Uterus (tissue), 2 donors: Measurements from ENCODE around the gene PROM1.

ENCODE experiments used
- CTCF ChIP-seq, 4 experiments: fragments of 200-600 bp in 2 of 4; fragments of 450-650 bp in 2 of 4; sonication (generic) in 2 of 4; IDR thresholded peaks; one replicate each; pipeline ENCODE4 v1.5.1; 2016 to 2019; ENCODE audit warnings: antibody characterized with exemption in 4 of 4, mild to moderate bottlenecking in 2 of 4, moderate library complexity in 1 of 4
- POLR2A ChIP-seq, 2 donors: fragments of 450-650 bp; IDR thresholded peaks; one replicate each; pipeline ENCODE4 v1.6.1; 2016; ENCODE audit warnings: antibody characterized with exemption in 2 of 2, mild to moderate bottlenecking in 1 of 2, moderate library complexity in 1 of 2

- no peak for TF ChIP-seq POLR2A (IDR thresholded peaks at IDR 0.05)
- TF ChIP-seq CTCF (IDR thresholded peaks at IDR 0.05), result no peak
Observed at GRCh38 chr4:16019649-16020048, 64.2 kb downstream of the PROM1 start.
